Stimulated activated naive CD4-positive, alpha-beta T cell (primary cell): Measurements from ENCODE around the gene GLI3.

ENCODE experiments used
- DNase-seq, 6 experiments: peaks; one replicate each; lab custom pipeline; 2025; lab: John Stamatoyannopoulos, UW

The GLI3 gene

GRCh38 chr7:42105554-42106358 is 131.3 kb downstream of the GLI3 start:
- no peak for DNase-seq

DNA sequence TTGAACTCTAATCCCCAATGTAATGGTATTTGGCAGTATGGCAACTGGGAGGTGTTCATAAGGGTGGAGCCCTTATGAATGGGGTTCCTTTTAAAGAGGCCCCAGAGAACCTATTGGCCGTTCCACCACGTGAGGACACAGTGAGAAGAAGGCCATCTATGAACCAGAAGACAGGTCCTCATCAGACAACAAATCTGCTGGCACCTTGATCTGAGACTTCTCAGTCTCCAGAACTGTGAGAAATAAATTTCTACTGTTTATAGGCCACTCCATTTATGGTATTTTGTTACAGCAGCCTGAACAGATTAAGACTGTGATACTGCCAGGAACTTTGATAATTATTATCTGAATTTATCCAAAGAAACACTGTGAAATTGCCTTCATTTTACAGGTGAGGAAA is 132.3 kb downstream of the GLI3 start:
- no peak for DNase-seq

DNA sequence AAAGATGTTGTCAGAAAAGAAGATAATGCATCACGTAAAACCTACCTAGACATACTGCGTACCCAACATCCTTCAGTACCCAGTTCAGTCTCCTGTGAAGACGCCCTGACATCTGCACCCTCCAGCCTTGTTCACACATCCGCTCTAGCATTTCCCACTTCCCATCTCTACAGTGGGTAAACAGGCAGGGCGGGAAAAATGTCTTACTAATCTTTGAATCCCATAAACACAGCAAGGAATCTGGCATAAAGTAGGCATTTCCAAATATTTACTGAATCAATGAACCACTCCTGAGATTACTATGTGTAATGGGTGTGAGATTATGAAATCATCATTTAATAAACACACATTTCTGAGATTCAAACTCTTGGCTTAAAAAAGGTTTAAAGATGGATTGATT is 132.8 kb downstream of the GLI3 start:
- DNase-seq = no peak

- DNase-seq = no peak
Measured at GRCh38 chr7:42103456-42103855, 133.6 kb downstream of the GLI3 start.

DNA sequence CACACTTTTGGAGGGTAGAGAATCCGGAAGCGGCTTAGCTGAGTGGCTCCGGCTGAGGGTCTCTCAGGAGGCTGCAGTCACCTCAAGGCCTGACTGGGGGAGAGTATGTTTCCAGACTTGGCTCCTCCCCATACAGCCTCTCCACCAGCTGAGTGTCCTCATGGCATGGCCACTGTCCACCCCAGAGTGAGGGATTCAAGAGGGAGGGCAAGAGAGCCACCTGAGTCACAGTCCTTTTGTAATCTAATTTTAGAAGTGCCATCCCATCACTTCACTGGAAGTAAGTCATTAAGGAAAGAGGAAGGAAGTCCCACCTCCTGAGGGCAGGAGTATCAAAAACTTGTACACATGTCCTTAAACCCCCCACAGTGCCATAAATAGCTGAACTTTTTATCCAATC is 134.0 kb downstream of the GLI3 start:
- DNase-seq = no peak

- no peak for DNase-seq
Measured at GRCh38 chr7:42102301-42102700, 134.7 kb downstream of the GLI3 start.

- no peak for DNase-seq
Measured at GRCh38 chr7:42100156-42100508, 136.9 kb downstream of the GLI3 start.

DNA sequence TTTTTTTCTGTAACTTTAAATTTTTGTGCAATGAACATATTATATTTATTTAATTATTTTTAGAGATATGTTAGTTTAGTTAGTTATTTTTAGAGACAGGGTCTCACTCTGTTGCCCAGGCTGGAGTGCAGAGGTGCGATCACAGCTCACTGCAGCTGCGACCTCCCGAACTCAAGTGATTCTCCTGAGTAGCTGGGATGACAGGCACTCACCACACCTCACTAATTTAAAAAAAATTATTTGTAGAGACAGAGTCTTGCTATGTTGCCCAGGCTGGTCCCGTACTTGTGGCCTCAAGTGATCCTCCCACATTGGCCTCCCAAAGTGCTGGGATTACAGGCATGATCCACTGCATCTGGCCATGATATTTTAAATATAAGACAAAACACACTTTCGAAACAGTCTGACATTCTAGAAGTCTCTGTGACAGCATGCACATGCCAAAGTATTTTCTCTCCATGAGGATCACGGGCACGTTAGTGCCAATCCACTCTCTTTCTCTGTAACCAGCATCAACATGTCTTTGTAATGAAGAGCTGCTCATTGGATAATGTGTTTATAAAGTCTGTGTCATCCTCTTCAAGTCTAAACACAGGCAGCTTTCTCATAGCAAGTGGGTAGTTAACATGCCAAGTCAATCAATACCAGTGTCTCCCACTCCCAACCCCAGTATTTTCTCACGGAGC is 137.4 kb downstream of the GLI3 start:
- DNase-seq = no peak

DNA sequence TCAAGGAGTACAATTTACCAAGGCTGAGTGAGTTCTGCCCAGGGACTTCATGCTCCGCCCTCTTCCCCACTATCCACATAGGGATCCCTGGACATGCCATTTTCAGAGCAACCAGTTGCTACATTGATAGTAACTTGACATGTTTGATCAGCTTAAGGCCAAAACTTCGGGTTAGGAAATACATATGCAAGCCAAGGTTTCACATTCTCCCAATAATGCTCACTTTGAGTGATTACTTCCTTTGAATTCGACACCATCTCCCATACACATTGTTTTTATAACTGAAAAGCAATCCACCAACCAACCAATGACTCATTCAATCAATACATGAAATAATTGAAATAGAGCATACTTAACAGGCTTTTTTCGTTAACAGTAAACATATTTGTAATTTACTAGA is 137.9 kb downstream of the GLI3 start:
- no peak for DNase-seq

GRCh38 chr7:42097752-42098151 is 139.3 kb downstream of the GLI3 start:
- DNase-seq = no peak

DNA sequence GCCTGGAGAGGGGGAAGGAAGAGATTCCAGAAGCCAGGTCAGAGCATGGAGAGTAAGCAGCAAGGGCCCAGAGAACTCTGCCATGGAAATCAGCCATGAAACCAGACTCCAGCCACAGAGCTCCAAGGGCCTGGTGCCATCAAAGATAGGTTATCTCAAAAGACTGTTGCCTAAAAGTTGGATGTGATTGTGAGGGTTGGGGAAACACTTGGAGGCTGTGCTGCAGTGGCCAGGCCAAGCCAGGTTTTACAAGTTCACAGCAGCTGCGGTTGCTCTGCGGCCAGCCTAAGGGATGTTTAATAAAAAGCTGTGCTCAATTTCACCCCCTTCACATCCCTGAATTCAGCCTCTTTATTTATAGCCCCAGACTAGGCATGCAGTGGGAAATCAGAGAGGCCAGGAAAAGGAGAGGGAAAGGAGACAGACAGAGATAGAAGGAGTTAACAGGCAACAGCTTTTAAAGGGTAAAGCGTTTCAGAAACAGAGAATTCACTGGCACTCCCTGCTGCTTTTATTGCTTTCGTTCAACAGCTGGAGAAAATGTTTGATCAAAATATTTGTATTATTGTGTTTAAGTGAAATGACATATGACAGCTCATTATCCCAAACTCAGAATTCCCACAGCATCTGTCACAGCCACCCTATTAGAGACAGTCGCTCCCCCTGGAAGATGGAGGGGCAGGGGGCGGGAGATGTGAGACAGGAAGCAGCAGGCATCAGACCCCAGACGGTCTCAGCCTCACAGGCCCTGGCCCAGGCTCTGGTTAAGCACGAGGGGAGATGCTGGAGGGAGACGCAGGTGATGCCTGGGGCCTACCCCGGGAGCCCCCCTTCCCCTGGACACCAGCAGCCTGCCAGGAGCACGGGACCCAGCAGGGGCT is 140.1 kb downstream of the GLI3 start:
- no peak for DNase-seq

- DNase-seq = no peak
Measured at GRCh38 chr7:42096268-42096667, 140.7 kb downstream of the GLI3 start.

DNA sequence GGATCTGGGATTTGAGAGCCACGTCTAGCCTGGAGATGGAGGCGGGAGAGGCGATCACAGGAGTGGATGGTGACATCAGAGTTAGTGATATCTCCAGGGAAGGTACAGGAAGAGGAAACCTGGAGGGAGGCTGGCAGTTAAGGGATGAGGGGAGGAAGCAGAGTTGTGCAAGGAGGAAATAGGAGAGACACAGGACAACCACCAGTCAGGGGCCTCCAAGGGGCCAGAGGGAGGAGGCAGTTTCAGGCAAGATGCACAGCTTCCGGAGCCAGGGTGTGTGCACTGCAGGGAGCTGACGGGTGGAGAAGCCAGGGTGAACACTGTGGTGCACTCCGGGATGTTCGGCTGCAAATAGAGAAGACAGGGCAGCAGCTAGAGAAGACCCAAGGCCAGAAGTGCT is 141.2 kb downstream of the GLI3 start:
- DNase-seq = no peak

GRCh38 chr7:42093349-42093905 is 143.6 kb downstream of the GLI3 start:
- DNase-seq = no peak

DNA sequence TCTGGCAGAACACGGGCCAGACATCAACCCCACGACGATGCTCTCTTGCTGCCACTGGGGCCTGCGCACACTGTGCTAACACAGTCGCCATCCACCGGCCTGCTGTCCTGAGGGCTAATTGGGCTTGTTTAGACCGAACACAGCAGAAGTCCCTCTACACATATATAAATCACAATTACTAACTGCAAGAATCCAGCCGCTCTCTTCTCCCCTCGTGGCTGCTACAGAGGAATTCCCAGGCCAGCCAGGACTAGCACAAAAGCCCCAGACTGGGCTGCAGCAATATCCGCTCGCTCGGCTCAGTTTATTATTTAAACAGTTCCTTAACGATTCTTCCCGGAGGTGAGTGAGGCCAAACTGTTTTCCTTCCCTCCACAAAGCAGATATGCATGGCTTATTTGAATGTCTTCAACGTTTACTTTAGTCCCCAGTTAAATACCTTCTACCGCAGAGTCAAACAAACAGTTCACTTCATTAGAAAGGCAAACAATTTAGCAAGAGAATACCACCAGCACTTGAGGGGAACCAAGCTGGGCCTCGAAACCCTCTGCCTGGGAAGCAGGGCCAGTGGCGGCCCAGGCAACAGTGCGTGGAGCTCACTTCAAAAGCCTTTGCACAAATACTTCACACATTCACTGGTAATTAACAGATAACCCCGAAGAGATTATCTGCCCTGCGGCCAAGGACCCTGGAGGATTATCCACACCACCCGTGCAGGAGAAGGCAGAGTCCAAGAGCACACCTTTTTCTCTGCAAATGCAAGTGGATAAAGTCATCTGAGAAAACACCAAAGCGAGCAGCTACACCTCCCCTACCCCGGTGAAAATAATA is 145.3 kb downstream of the GLI3 start:
- DNase-seq = no peak

GRCh38 chr7:42090806-42091205 is 146.2 kb downstream of the GLI3 start:
- no peak for DNase-seq

- no peak for DNase-seq
Measured at GRCh38 chr7:42090056-42090455, 147.0 kb downstream of the GLI3 start.

DNA sequence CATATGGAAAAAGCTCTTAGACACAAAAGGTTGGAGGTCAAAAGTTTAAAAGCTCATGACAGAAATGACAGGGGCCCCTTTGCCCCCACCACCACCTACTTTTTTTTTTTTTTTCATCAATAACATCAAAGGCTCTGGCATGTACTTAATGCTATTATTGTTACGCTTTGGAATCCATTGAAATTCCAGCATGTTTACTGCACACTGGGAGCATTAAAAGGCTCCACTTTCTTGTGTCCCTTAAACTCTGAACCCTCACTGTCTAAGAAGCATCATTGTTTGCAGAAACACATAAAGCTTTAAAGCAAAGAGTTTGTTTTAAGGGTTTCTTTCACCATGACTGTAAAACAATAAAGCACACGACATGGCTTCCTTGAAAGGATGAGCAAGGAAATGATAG is 149.4 kb downstream of the GLI3 start:
- no peak for DNase-seq

DNA sequence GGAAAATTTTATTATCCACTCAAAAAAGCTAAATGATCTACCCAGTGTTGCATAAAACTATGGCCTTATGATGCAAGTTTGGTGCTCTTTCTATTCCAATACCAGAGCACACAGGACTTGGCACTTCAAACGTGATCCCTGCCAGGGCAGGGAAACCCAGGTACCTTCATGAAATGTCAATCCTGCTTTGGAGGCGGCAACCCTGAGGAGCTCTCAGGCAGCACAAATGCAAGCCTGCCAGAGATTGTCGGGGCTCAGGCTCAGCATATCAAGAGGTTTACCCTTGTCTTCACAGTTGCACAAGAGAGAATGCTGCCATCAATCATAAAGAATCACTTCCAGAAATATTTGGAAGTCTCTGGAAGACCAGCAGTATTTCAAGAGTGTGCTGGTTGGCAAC is 151.5 kb downstream of the GLI3 start:
- DNase-seq = no peak

GRCh38 chr7:42084263-42084662 is 152.7 kb downstream of the GLI3 start:
- DNase-seq = no peak

DNA sequence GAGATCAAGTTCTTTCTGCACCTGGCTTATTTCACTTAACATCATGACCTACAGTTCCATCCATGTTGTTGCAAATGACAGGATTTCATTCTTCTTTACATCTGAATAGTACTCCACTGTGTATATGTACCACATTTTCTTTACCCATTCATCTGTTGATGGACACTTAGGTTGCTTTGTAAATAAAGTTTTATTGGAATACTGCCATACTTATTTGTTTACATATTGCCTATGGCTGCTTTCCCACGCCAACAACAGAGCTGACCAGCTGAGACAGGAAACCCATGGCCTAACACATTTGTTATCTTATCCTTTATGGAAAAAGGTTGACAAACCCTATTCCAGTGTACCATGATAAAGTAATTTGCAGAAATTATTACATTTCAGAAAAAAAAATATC is 153.7 kb downstream of the GLI3 start:
- DNase-seq = no peak

GRCh38 chr7:42082144-42082543 is 154.9 kb downstream of the GLI3 start:
- DNase-seq = no peak
